Measurements from ENCODE around the gene SHB. TPM values are rescaled to one million over a fixed set of nuclear protein-coding genes. Genes with fewer than 3 reads are reported as not detected.

SHB gene
- total and polyA plus RNA-seq, 2 of the 13 experiments (the other 11 are each of a cell fraction or from before 2014, with no cell fraction given) = 19.4 to 20.7 TPM

- TF ChIP-seq PRDM10 (CRISPR knock-in tag; IDR thresholded peaks at IDR 0.05; ENCODE audit: low read depth) (peak; percentile 57; the same call in 1 of the 2 replicates), POLR2G (IDR thresholded peaks at IDR 0.05; ENCODE audit: low read depth, low read length) (no peak), ZNF205 (CRISPR knock-in tag; IDR thresholded peaks at IDR 0.05) (peak; percentile 68; the same call in 1 of the 2 replicates), ZBTB42 (CRISPR knock-in tag; IDR thresholded peaks at IDR 0.05) (no peak), ZNF33B (CRISPR knock-in tag; IDR thresholded peaks at IDR 0.05) (no peak), ZNF275 (CRISPR knock-in tag; IDR thresholded peaks at IDR 0.05; ENCODE audit: borderline replicate concordance) (no peak), ZNF224 (CRISPR knock-in tag; IDR thresholded peaks at IDR 0.05) (no peak), LRRFIP1 (CRISPR knock-in tag; conservative IDR thresholded peaks at IDR 0.05) (no peak), SYNCRIP (IDR thresholded peaks at IDR 0.05; ENCODE audit: insufficient read depth, low read depth, low read length) (no peak), STAT5B (CRISPR knock-in tag; IDR thresholded peaks at IDR 0.05) (no peak), ATF3 (CRISPR knock-in tag; IDR thresholded peaks at IDR 0.05) (no peak; the same call in 1 of the 2 replicates), FOXK1 (CRISPR knock-in tag; IDR thresholded peaks at IDR 0.05; ENCODE audit: borderline replicate concordance, low read depth) (peak; percentile 60; the same call in 1 of the 2 replicates), UBTF (CRISPR knock-in tag; IDR thresholded peaks at IDR 0.05) (no peak), ZBTB25 (CRISPR knock-in tag; IDR thresholded peaks at IDR 0.05) (peak; percentile 76; the same call in 1 of the 2 replicates)
These were observed 160.3 kb downstream of the SHB start (continued) for GRCh38 chr9:37908698-37909186.

Data from HepG2 (cell line).